ENCODE measurements around the gene ZNF714. TPM values are rescaled to one million over a fixed set of nuclear protein-coding genes. Genes with fewer than 3 reads are reported as not detected.

ZNF714 gene
- polyA plus RNA-seq, 3 donors: 1.7 to 5.8 (median 2.4) TPM

DNA sequence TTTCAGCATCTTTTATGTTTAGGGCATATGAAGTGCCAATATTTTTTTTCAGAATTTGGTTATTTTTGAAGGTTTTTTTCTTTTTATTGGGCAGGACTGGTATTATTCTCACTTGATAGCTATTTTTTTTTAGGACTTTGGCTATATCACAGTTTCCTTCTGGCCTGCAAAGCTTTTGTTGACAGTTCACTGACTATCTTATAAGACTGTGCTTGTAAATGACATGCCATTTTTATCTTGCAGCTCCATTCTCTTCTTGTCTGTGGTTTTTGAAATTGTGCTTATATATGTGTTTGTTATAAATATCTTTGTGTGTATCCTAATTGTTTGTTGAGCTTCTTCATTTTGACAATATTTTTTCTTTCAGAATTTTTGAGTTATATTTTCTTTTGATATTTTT, 33.4 kb downstream of the ZNF714 start:
- H3K9ac ChIP-seq (ENCODE audit: insufficient read depth, low read length, poor library complexity, severe bottlenecking): no peak overlapping the region
- intact Hi-C loops (cut with micrococcal nuclease): no loop called here
- no peak for DNase-seq
- Mint-ChIP-seq H3K4me1 (no peaks in the 10 kb centered on the region), H3K9me3 (peaks cover 39 to 82% (median 74%) of the 10 kb centered on the region in 7 donors), H3K36me3 (peaks cover 55 to 82% of the 10 kb centered on the region in 2 donors), H3K27ac (no peak overlapping the region), H3K27me3 (ENCODE audit: low read depth in 3 of 3) (no peaks in the 10 kb centered on the region), H3K4me3 (no peak overlapping the region)
- peaks cover 32 to 71% of the 10 kb centered on the region in 2 donors for H3K9me3 ChIP-seq (replicated peaks in 1 of 2; ENCODE audit: control insufficient read depth in 1 of 2, insufficient read depth in 1 of 2, low read length in 2 of 2)
- TF ChIP-seq, protein P1, sequence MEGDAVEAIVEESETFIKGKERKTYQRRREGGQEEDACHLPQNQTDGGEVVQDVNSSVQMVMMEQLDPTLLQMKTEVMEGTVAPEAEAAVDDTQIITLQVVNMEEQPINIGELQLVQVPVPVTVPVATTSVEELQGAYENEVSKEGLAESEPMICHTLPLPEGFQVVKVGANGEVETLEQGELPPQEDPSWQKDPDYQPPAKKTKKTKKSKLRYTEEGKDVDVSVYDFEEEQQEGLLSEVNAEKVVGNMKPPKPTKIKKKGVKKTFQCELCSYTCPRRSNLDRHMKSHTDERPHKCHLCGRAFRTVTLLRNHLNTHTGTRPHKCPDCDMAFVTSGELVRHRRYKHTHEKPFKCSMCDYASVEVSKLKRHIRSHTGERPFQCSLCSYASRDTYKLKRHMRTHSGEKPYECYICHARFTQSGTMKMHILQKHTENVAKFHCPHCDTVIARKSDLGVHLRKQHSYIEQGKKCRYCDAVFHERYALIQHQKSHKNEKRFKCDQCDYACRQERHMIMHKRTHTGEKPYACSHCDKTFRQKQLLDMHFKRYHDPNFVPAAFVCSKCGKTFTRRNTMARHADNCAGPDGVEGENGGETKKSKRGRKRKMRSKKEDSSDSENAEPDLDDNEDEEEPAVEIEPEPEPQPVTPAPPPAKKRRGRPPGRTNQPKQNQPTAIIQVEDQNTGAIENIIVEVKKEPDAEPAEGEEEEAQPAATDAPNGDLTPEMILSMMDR (IDR thresholded peaks at IDR 0.05): no peak
- no peak overlapping the region for H3K4me3 ChIP-seq (replicated peaks in 1 of 3; ENCODE audit: low read depth in 2 of 3, low read length in 3 of 3)
- peaks cover 14 to 64% of the 10 kb centered on the region in 2 donors for H3K36me3 ChIP-seq (replicated peaks in 1 of 2; ENCODE audit: control insufficient read depth in 1 of 2, insufficient read depth in 2 of 2, low read length in 2 of 2)
- no peak overlapping the region for H3K4me2 ChIP-seq (replicated peaks; ENCODE audit: extremely low read depth, low read length, poor library complexity, severe bottlenecking)
- H3K27me3 ChIP-seq (ENCODE audit: control insufficient read depth in 2 of 2, insufficient read depth in 2 of 2, low read length in 2 of 2): no peaks in the 10 kb centered on the region
- H4K20me1 ChIP-seq (ENCODE audit: insufficient read depth, low read length): no peaks in the 10 kb centered on the region
- H3K79me2 ChIP-seq (ENCODE audit: insufficient read depth, low read length): no peaks in the 10 kb centered on the region
- H3K27ac ChIP-seq (ENCODE audit: low read depth in 1 of 2, low read length in 2 of 2): no peak overlapping the region
- no peaks in the 10 kb centered on the region for H3K4me1 ChIP-seq (ENCODE audit: control insufficient read depth in 1 of 2, insufficient read depth in 2 of 2, low read length in 2 of 2)
- H2AFZ ChIP-seq (ENCODE audit: insufficient read depth, low read depth, low read length, poor library complexity, severe bottlenecking): no peak overlapping the region

DNA sequence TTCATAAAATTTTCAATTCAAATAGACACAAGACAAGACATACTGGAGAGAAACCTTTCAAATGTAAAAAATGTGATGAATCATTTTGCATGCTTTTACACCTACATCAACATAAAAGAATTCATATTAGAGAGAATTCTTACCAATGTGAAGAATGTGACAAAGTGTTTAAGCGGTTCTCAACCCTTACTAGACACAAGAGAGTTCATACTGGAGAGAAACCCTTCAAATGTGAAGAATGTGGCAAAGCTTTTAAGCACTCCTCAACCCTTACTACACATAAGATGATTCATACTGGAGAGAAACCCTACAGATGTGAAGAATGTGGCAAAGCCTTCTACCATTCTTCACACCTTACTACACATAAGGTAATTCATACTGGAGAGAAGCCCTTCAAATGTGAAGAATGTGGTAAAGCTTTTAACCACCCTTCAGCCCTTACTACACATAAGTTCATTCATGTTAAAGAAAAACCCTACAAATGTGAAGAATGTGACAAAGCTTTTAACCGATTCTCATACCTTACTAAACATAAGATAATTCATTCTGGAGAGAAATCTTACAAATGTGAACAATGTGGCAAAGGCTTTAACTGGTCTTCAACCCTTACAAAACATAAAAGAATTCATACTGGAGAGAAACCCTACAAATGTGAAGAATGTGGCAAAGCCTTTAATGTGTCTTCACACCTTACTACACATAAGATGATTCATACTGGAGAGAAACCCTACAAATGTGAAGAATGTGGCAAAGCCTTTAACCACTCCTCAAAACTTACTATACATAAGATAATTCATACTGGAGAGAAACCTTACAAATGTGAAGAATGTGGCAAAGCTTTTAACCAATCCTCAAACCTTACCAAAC, 35.3 kb downstream of the ZNF714 start:
- H3K27ac Mint-ChIP-seq: no peak overlapping the region
- peaks cover 35 to 76% (median 69%) of the 10 kb centered on the region in 7 donors for H3K9me3 Mint-ChIP-seq
- TF ChIP-seq, protein P1 (IDR thresholded peaks at IDR 0.05): no peak

More for the DNA sequence above, 35.3 kb downstream of the ZNF714 start:
- no peaks in the 10 kb centered on the region for H3K79me2 ChIP-seq (ENCODE audit: insufficient read depth, low read length)
- H3K27me3 ChIP-seq (ENCODE audit: control insufficient read depth in 2 of 2, insufficient read depth in 2 of 2, low read length in 2 of 2): no peaks in the 10 kb centered on the region
- no CpG with 5 or more reads among the region's 2 CpGs for WGBS (ENCODE audit: insufficient coverage)
- H3K36me3 ChIP-seq (replicated peaks in 1 of 2; ENCODE audit: control insufficient read depth in 1 of 2, insufficient read depth in 2 of 2, low read length in 2 of 2): peaks cover 14 to 46% of the 10 kb centered on the region in 2 donors
- H3K4me1 Mint-ChIP-seq: no peaks in the 10 kb centered on the region
- no peak overlapping the region for H3K4me2 ChIP-seq (replicated peaks; ENCODE audit: extremely low read depth, low read length, poor library complexity, severe bottlenecking)
- no peak overlapping the region for H3K4me3 Mint-ChIP-seq
- H4K20me1 ChIP-seq (ENCODE audit: insufficient read depth, low read length): no peaks in the 10 kb centered on the region
- H2AFZ ChIP-seq (ENCODE audit: insufficient read depth, low read depth, low read length, poor library complexity, severe bottlenecking): no peak overlapping the region
- no peak for DNase-seq
- H3K27me3 Mint-ChIP-seq (ENCODE audit: low read depth in 3 of 3): no peaks in the 10 kb centered on the region
- H3K4me3 ChIP-seq (replicated peaks in 1 of 3; ENCODE audit: low read depth in 2 of 3, low read length in 3 of 3): no peak overlapping the region
- H3K9me3 ChIP-seq (replicated peaks in 1 of 2; ENCODE audit: control insufficient read depth in 1 of 2, insufficient read depth in 1 of 2, low read length in 2 of 2): peaks cover 39 to 68% of the 10 kb centered on the region in 2 donors
- H3K27ac ChIP-seq (ENCODE audit: low read depth in 1 of 2, low read length in 2 of 2): no peak overlapping the region
- H3K36me3 Mint-ChIP-seq: peaks cover 45 to 71% of the 10 kb centered on the region in 2 donors
- H3K9ac ChIP-seq (ENCODE audit: insufficient read depth, low read length, poor library complexity, severe bottlenecking): no peak overlapping the region
- intact Hi-C loops (cut with micrococcal nuclease): no loop called here
- no peaks in the 10 kb centered on the region for H3K4me1 ChIP-seq (ENCODE audit: control insufficient read depth in 1 of 2, insufficient read depth in 2 of 2, low read length in 2 of 2)
